A549 treated with Hydrocortisone at 1 μM for 4 hours (cell line): ENCODE data around the gene GPX5. TPM values are rescaled to one million over a fixed set of nuclear protein-coding genes. Genes with fewer than 3 reads are reported as not detected.

Source experiments
- total RNA-seq: library from RNA; stranded (reverse); fragments of 200-300 nt; extraction: Qiagen RNA extraction; gene quantifications from 5 replicates; pipeline ENCODE4 v1.2.3, GENCODE V29; 2022

GPX5 gene, protein sequence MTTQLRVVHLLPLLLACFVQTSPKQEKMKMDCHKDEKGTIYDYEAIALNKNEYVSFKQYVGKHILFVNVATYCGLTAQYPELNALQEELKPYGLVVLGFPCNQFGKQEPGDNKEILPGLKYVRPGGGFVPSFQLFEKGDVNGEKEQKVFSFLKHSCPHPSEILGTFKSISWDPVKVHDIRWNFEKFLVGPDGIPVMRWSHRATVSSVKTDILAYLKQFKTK
- total RNA-seq = not detected in 5 replicates

DNA sequence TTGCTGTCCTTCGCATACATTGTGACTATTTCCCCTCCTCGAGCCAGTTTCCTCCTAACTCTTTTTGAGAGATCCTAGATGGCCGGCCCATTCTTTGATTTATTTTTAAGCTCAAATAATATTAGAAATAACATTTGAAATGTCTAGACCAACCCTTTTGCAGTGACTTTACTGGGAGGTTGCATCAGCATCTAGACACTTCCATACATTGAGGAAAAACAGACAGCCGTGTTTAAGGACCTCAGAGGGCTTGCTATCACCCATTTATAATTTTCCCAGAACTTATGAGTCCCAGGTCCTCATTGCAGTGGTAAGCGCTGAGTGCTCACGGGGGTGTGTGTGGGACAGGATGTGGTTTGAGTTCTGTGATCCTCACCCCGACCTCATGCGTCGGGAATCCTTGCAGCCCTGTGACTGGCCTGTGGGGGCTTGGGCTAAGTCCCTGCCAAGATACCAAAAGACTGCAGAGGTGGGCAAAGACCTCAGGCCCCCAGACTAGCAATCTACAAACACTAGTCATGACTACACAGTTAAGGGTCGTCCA lies at the start of gene GPX5:
Gene GPX5, plus strand, starts transcription at position 386 of the 544 bp plus-strand sequence. Its CDS starts 133 bp downstream, at position 519.

DNA sequence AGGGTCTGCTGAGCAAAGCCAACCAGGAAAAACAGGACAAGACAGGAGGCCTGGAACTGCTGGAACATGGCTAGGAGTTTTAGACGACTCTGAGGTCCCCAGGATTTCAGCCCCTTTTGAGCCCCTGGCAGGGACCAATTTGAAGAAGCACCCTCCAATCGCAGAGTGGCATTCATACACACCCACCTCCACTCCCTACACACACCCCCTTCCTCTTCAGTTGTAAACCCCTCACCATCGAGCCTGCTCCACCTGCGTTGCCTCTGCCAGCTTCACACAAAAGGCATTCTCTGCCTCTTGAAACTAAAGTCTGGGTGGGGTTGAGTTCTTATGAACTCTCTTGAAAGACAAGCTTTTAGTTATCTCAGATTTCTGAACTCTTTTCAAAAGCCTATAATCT lies 10.0 kb upstream of the GPX5 start, which contains the start of gene GPX6:
Gene GPX6, minus strand, starts transcription at position 118 of the 400 bp plus-strand sequence. Its CDS starts 50 bp downstream, at position 68.

Other genes starting within 250 kb of the GPX5 start
- 4.5 to 5.7 TPM (median 5.1 TPM) in 5 replicates for gene PGBD1, start 244.3 kb upstream of the GPX5 start, total RNA-seq
- 1.6 to 2.3 TPM (median 1.8 TPM) in 5 replicates for gene ZSCAN31, start 189.7 kb upstream of the GPX5 start, total RNA-seq
- gene ZKSCAN3, start 175.9 kb upstream of the GPX5 start, total RNA-seq = 1.3 to 2.2 TPM (median 2.0 TPM) in 5 replicates
- 1.3 to 2.3 TPM (median 1.6 TPM) in 5 replicates for gene ZSCAN12, start 126.1 kb upstream of the GPX5 start, total RNA-seq
- gene ZSCAN23, start 82.4 kb upstream of the GPX5 start, total RNA-seq = not detected in 5 replicates
- gene GPX6, start 10.1 kb upstream of the GPX5 start, total RNA-seq = not detected in 5 replicates